HG02610 (cell line): Measurements from ENCODE around the gene KRT4.
"Not testable (repeated sequence)": the region's sequence is repeated elsewhere in the genome, so short reads cannot be mapped to it uniquely, and the experiment has no call there.

ENCODE experiments used
- ATAC-seq: cut with Tn5 transposase; IDR thresholded peaks from one replicate; pipeline ENCODE4 v1.9.1; 2021; ENCODE audit warnings: mild to moderate bottlenecking, moderate library complexity; ENCODE audit not compliant: unreplicated experiment

Gene KRT4

GRCh38 chr12:52813885-52814709 is at the start of gene KRT4:
Gene KRT4, minus strand, starts transcription at chr12:52814116. Its CDS starts 58 bp downstream, at chr12:52814058.
- no peak for ATAC-seq

DNA sequence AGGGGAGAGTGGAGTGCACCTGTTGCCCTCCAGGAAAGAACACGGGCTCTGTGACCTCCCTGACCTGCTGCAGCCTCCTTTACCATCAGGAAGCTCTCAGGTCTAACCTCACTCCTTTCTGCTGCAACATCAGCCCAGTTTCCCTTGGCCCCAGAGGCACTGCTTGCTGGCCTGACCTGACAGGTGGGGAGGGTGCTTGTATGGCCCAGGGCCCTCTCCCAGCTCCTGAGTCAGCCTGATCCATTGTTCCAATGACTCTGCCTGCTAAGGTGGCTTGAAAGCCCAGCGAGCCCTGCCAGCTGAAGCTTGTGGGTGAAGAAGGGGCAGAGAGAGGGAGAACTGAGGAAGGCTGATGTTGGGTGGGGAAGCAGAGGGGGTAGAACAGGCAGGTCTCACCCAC is 48.1 kb upstream of the KRT4 start:
- ATAC-seq = no peak

DNA sequence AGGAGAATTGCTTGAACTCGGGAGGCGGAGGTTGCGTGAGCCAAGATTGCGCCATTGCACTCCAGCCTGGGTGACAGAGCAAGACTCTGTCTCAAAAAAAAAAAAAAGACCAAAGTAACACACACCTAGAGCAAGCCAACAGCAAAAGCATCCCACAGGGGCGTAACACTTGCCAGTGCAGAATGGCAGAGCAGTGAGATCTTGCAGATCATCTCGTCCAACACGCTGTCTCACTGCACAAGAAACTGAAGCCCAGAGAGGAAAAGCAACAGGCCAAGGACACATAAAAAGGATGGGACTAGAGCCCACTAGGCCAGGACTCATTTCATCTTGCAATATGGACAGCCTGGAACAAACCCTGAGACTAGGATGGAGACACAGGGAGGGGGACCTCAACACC is 47.6 kb upstream of the KRT4 start:
- ATAC-seq = no peak

DNA sequence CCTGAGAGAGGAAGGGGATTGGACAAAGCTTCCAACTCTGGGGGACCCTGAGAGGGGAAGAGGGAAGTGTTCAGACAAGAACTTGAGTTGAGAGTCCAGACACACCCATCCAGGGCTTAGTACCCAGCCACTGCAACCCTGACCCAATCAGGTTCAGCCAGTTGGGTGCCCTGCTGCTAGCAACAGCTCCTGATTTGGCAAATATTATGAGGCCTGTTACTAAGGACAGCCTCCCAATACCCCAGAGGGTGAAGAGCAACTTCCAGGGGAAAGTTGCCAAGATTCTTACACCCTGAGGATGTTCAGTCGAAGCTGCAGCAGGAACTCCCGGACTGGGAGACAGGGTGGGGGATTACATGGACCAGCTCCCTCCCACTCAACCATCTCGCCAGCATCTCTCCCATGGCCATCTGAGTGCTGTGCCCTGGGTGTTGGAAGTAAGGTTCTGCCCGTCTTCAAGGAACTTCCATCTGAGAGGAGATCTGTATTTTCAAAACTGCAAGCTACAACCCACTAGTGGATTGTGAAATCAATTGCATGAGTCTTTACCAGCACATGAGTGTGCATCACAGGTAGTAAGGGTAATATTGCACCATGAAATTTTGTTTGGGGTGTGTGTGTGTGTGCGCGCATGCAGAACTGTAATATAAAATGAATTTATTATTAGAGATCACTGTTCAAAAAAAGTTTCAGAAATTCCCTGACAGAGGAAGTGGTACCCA is 46.3 kb upstream of the KRT4 start:
- ATAC-seq = no peak

DNA sequence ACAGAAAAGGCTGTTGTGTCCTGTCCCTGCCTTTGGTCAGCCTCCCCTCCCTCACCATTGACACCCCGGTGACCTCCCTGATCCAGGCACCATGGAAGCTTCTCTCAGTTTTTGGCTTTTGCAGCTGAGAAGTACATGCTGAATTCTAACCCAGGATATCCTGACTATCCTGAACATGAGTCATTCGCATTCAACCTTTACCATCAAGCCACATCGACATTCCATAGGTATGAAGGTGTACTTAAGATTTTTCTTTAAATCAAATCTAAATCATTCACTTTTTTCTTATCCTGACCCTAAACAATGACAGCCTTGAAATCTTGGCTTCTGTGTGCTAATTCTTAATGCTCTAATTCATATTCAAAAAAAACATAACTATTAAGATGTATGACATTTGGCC is 43.6 kb upstream of the KRT4 start:
- ATAC-seq = no peak

- ATAC-seq = no peak
Measured at GRCh38 chr12:52856787-52857186, 42.9 kb upstream of the KRT4 start.

- ATAC-seq = not testable (repeated sequence)
Measured at GRCh38 chr12:52856077-52856476, 42.2 kb upstream of the KRT4 start.

- no peak for ATAC-seq
Measured at GRCh38 chr12:52851787-52852186, 37.9 kb upstream of the KRT4 start.

DNA sequence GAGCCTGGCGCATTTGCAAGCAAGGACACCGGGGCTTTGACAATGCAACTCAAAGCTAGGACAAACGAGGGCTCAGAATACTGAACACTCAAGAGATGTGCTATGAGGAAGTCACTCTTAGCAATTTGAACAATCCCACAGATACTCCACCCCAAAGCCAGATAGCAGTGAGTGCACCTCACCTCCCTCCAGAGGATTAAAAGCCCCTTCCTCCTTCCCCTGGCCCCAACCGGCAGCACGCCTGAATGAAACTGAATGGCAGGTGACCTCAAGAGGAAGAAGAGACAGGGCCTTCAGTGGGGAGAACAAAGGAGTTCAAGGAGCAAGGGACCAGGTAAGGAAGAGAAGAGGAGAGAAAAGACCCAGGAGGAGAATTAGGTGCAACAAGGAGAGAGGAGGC is 36.8 kb upstream of the KRT4 start:
- ATAC-seq = no peak

GRCh38 chr12:52849511-52849910 is 35.6 kb upstream of the KRT4 start:
- no peak for ATAC-seq

GRCh38 chr12:52848661-52849255 is 34.8 kb upstream of the KRT4 start, which contains the start of gene KRT78:
Gene KRT78, minus strand, starts transcription at chr12:52848994. Its CDS starts 64 bp downstream, at chr12:52848930.
- no peak for ATAC-seq

DNA sequence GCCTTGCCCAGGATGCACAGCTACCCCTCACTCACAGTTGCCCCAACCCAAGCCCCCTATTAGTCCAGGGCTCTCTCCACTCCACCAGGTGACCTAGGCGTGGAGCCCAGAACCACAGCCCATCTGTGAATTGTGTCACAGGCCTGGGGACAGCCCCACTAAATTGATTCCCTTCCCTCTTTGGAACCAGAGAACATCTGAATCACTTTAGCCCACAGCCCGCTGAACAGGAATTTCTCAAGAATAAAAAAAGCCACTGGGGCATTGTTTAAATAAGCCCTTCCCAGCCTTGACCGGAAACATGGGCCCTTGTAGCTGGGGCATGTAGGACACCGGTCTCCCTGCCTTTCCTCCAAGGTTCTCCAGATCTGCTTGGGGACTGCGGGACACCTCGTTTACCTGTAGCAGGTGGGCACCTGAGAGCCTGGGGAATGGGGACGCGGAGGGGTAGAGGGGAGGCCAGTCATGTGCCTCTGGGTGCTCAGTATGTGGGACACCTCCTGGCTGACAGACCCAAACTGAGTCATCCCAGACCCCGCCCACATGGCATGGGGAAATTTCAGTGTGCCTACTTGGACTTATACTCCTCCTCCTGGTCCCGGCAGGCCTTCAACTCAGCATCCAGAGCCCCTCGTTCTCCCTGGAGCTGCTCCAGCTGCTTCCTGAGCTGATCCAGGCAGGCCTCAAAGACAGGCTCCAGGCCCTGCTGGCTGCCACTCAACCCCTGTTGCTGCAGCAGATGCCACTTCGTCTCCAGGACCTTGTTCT is 33.6 kb upstream of the KRT4 start:
- no peak for ATAC-seq

GRCh38 chr12:52846356-52846970 is 32.5 kb upstream of the KRT4 start:
- no peak for ATAC-seq

DNA sequence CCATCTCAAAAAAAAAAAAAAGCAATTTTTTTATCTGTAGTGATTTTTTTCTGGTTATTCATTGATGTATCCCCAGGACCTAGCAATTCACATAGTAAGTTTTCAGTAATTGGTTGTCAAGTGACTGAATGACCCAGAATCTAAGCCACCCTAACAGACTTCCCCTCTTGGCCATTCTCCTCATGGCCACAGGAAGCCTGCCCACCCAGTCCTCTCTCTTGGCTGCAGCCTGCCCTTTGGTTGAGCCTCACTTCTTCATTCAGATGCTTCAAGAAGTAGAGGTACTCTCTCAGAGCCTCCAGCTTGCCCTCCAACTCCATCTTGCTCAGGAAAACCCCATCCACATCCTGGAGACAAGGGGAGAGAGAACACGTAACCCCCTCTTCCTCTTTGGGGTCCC is 32.0 kb upstream of the KRT4 start:
- no peak for ATAC-seq

DNA sequence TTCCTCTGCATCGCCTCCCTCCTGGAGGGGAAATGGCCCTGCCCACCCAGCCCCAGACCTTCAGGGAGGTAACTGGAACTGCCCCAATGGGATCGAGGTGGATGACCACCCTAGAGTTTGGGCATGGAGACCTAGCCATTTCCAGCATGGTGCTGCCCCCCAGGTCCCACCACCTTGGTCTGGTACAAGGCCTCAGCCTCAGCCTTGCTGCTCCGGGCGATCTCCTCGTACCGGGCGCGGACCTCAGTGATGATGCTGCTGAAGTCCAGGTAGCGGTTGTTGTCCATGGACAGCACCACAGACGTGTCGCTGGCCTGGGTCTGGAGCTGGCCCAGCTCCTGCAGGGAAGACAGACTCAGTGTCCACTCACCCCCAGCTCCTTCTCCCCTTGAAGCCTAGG is 30.5 kb upstream of the KRT4 start:
- no peak for ATAC-seq

- no peak for ATAC-seq
Measured at GRCh38 chr12:52839436-52840105, 25.7 kb upstream of the KRT4 start.

DNA sequence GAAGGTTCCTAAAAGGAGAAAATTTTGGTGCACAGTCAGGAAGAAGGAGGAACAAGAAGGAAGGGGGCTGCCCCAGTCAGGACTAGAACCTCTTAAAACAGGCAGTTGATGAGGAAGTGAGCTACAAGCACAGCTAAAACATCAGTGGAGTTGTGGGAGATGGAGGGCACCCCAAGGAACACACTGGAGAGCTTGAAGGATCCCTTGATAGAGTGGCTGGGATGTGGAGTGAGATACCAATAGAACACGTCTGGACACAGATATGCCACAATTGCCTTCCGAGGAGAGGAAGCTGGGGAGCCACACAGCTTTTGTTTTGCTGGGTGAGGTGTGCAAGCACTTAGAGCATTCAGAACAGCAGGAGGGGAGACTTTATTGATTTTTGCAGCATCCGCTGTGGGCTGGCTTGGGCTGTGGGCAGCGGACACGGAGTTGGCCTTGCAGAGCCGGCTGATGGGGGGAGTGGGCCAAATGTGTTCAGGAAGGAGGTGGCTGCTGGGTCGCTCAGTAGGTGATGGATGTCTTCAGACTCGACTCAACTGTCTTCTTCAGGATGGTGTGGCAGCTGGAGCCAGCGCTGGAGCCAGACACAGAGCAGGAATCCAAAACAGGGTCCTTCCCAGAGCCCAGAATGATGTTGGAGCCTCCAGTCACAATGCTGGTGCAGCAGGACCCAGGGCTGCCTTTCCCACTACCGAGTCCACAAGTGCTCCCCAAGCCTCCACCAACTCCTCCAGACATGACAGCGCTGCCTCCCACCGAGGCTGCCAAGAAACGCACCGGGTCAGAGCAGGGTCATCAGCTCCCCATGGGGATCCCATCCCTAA is 24.9 kb upstream of the KRT4 start:
- ATAC-seq = no peak

GRCh38 chr12:52837781-52838608 is 24.1 kb upstream of the KRT4 start:
- ATAC-seq = no peak

GRCh38 chr12:52837413-52837741 is 23.5 kb upstream of the KRT4 start:
- ATAC-seq = no peak
